GM20000 (cell line): ENCODE results near the gene POU3F3.

Experiments
- DNase-seq: peaks from one replicate; pipeline ENCODE4 v3.0.0; 2012; ENCODE audit warnings: low spot score
- TF ChIP-seq, protein P1 (sequence below): IDR thresholded peaks from 2 replicates; pipeline ENCODE4 v1.5.1; 2012; ENCODE audit warnings: mild to moderate bottlenecking, control low read depth; ENCODE audit errors: extremely low read depth, missing control alignments

Gene POU3F3

GRCh38 chr2:104867813-104868504, 14.0 kb downstream of the POU3F3 start:
- TF ChIP-seq, protein P1, sequence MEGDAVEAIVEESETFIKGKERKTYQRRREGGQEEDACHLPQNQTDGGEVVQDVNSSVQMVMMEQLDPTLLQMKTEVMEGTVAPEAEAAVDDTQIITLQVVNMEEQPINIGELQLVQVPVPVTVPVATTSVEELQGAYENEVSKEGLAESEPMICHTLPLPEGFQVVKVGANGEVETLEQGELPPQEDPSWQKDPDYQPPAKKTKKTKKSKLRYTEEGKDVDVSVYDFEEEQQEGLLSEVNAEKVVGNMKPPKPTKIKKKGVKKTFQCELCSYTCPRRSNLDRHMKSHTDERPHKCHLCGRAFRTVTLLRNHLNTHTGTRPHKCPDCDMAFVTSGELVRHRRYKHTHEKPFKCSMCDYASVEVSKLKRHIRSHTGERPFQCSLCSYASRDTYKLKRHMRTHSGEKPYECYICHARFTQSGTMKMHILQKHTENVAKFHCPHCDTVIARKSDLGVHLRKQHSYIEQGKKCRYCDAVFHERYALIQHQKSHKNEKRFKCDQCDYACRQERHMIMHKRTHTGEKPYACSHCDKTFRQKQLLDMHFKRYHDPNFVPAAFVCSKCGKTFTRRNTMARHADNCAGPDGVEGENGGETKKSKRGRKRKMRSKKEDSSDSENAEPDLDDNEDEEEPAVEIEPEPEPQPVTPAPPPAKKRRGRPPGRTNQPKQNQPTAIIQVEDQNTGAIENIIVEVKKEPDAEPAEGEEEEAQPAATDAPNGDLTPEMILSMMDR, result no peak
- DNase-seq, result no peak

DNA sequence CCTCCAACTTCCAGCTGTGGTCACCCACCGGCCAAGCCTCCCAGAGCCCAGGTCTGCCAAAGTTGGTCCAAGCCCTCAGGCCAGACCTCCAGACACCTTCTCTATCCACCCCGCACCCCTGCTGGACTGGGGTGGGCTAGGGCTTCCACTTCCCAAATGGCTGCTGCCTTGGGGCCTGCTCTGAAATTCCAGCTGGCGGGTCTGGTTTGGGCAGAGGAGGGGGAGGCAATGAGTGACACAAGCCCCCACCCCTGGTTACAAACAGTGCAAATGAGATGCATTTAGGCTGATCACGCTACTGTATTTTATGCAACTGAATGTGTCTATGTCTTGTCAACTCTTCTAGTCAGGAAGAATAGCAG, 14.6 kb downstream of the POU3F3 start:
- TF ChIP-seq, protein P1, result no peak
- no peak for DNase-seq

DNA sequence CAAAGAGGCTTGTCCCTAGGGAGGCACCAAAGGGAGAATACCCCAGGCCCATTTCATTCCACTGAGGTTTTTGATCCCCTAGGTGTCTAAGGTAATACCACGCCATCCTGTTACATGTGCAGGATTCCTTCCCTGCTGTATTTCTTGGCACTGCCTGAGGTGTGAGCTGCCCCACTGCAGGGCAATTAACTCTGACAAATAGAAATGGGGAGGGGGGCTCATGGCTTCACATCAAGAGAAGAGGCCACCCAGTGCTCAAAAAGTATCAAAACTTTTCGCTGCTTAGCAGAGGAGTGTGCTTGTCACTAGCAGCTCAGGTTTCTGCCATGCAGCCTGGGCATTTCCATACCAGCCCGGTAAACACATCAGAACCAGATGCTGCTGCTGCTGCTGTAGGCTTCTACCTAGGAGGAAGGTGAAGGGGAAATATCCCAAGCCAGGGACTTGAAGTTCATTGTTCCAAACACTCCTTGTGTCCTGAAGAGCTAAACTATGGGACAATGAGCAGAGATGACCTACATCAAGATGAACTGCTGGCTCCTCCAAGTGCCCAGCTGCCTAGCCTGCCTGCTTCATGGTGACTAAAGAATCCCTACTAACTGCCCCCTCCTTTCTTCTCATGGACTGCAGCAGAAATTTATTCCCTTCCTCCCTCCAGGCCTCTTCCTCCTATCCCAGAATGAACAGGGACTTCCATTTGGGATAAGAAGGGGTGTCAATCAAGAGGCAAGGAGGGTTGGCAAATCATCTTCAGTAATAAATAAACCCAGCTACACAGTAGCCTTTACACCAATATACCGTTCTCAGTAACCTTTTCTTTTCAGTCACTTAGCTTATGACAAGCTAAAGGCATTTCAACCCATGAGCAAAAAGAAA, 16.4 kb downstream of the POU3F3 start:
- no peak for DNase-seq
- TF ChIP-seq, protein P1, result no peak

- TF ChIP-seq, protein P1, result no peak
- no peak for DNase-seq
These were observed 17.7 kb downstream of the POU3F3 start for GRCh38 chr2:104871649-104871971.

GRCh38 chr2:104871972-104872865, 18.3 kb downstream of the POU3F3 start:
- no peak for DNase-seq
- TF ChIP-seq, protein P1, result no peak

- TF ChIP-seq, protein P1, result peak; percentile 68
- peak; percentile 85 for DNase-seq
These were observed 19.2 kb downstream of the POU3F3 start for GRCh38 chr2:104872866-104873688.
